NCI-H2196 (cell line): Measurements from ENCODE around the gene PKD1.

Source experiments
- DNase-seq: peaks from one replicate; lab custom pipeline; 2025; ENCODE audit not compliant: unreplicated experiment; lab: John Stamatoyannopoulos, UW

The PKD1 gene

DNA sequence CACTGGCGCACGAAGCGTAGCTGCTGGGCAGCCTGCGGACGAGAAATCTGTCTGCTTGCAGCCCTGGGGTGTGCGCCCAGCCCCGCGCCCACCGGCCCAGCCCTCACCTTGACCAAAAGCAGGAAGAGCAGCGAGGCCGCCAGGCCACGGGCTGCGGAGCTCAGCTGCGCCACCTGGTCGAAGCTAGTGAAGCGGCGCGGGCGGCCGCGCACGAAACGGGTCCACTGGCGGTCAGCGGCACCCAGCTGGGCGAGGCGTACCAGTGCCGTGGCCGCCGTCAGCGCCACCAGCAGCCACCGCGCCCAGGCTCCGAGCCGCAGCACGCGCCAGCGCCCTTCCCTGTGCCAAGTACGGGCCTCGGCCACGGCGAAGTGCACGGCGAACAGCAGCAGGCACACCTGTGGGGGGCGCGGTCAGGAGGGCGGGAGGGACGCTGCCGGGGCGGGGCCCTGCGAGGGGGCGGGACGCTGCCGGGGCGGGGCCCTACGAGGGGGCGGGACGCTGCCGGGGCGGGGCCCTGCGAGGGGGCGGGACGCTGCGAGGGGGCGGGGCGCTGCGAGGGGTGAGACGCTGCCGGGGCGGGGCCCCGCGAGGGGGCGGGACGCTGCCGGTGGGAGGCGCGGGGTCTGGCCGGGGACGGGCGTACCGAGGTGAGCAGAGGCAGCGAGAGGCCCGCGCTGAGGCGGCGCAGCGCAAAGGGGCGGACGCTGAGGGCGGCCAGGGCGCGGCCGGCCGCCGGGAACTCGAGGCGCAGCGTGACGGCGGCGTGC lies 44.7 kb downstream of the PKD1 start:
- DNase-seq, result peak; percentile 79

DNA sequence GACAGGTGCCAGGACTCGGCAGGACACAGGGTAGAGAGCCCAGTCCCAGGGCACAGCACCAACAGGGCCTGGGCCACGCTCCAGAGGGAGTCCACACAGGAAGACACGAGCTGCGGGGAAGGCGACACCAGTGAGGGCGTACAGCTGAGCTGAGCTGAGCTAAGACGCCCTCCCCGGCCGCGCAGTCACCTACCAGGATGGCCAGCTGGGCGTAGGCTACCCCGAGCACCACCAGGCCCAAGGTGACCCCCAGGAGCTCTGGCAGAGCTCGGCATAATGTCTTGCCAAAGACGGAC lies 45.3 kb downstream of the PKD1 start:
- DNase-seq, result no peak

DNA sequence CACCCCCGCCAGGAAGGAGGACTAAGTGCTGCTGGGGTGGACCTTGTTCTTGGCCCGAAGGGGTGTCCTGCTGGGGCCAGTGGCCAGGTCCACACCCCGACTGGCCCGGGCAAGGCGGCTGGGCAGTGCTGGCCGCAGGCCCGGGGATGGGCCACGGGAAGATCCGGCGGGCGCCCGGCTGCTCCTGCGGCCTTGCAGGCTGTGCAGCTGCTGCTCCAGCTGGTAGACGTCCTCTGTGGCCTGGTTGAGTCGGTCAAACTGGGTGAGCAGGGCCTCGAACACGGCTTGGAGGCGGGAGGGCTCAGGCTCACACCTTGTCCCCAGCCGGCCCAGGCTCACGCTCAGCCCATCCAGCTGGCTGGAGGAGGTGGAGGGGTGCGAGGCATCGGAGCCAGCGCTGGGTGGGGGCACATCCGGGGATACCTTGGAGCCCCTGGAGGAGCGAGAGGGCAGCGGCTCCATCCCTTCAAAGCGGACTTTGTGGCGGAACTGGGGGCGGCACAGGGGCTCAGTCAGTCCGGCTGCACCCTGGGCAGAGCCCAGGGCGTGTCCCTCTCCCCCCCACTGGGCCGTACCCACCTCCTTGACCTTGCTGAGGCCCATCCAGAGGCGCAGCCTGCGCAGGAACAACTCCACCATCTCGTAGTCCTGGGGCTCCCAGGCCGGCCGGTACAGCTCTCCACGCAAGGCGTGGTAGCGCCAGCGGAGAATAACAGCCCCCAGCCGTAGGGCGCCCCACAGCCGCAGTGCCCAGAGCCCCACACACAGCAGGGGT lies 45.8 kb downstream of the PKD1 start:
- no peak for DNase-seq

DNA sequence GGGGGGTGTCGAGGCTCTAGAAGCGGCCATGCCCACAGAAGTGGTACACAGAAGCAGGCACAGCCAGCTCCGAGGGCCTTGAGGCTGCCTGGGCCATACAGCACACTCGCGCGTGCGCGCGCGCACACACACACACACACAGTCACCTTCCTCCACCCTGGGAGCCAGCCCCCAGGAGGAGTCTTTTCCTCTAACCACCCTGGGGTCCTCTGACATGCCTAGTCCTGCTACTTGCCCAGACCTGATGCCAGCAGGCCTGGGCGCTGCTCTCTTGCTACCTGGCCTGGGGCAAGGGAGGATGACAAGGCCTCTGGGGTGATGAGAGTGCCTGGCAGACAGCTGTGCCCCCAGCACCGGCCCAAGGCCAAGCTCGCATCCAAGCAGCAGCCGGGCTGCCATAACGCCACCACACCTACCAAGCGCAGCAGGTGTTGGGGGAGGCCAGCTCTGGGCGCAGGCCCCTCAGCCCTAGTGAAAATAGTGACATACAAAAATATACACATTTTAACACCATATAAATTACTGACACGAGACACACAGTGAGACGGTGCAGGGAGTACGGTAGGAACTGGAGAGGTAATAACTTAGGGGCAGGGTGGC lies 46.8 kb downstream of the PKD1 start:
- DNase-seq, result no peak

DNA sequence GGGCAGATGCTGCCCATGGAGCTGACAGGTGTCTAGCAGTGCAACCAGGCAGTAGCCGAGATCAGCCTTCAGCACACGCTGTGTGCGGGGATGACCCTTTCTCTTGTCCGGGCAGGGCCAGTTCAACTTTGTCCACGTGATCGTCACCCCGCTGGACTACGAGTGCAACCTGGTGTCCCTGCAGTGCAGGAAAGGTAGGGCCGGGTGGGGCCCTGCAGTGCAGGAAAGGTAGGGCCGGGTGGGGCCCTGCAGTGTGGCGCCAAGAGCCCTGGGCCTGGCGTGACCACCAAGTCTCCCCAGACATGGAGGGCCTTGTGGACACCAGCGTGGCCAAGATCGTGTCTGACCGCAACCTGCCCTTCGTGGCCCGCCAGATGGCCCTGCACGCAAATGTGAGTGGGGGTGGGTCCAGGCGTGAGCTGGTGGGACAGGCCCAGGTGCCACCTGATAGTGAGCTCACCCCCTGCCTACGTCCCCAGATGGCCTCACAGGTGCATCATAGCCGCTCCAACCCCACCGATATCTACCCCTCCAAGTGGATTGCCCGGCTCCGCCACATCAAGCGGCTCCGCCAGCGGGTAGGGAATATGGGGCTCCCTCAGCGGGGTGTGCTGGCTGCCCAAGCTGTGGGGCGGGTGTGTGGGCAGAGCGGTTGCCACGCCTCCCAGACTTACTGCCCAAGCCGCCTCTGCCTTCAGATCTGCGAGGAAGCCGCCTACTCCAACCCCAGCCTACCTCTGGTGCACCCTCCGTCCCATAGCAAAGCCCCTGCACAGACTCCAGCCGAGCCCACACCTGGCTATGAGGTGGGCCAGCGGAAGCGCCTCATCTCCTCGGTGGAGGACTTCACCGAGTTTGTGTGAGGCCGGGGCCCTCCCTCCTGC lies 47.7 kb downstream of the PKD1 start:
- no peak for DNase-seq

DNA sequence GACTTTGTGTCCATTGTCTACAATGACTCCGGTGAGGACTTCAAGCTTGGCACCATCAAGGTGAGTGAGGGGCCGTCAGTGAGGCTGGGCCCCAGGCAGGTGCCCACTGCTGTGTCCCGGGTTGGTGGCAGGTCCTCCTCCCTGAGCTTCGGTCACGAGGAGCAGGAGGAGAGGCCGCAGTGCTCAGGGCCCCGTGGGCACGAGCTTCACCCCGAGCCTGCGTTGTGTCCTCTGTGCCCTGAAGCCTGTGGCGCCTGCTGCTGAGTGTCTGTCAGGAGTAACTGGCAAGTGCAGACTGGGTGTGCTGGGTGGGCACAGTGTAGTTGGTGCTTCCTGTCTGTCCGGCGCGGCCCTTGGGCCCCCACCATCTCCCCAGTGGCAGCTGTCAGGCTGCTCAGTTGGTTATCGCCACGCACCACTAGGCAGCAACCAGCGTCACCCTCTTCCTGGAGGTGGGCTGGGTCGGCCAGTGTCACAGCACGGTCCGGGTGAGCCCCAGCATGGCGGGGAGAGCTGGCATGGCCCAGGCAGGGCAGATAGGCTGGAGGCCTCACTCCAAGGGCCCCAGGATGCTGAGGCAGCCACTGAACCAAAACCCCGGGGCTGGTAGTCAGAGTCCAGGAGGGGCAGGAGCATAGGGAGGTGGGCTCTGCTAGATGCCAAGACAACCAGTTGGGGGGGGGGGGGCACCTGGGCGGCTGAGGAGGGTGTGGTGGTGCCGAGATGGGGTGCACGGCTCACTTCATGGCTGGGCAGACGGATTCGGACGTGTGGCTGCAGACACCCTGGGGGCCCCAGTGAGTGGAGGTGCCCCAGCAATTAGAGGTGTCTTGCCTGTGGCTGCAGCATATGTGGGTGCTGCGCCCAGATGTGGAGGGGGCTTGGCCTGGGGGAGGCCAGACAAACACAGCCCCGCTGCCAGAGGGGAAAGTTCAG lies 48.6 kb downstream of the PKD1 start:
- no peak for DNase-seq

DNA sequence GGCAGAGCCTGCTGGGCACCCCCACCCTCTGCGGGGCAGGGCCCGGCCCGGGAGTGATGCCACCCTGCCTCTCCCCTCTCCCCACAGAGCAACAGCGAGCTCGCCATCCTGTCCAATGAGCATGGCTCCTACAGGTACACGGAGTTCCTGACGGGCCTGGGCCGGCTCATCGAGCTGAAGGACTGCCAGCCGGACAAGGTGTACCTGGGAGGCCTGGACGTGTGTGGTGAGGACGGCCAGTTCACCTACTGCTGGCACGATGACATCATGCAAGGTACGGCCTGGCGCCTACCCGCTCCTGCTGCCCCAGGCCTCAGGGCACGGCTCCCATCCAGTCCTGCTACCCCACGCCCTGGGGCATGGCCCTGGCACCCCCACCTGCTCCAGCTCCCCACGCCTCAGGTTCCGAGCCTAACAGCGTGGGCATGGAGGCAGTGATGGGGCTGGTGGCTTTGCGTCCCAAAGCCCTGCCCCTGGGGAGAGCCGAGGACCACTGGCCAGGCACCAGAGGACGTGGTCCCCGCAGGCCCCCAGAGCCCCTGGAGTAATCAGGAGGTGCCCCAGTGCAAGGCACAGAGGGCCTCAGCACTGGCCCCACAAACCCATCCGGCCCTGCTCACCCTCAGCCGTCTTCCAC lies 49.5 kb downstream of the PKD1 start:
- DNase-seq, result no peak

DNA sequence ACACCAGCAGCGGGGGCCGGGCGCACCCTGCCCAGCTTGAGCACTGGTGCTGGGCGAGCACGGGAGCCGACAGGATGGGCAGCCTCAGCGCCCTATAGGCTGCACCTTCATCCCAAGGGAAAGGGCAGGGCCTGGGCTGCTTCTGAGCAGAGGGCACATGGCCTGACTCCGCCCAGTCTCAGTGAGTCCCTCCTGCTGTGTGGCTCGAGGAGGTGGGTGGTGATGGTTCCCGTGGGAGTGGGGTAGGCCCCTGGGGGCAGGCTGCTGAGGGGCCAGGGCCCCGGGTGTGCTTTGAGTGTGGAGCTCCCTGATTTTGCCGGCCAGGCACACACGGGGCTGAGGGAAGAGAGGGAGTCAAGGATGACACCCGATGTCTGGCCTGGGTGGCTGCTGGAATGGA lies 50.0 kb downstream of the PKD1 start:
- DNase-seq, result no peak

DNA sequence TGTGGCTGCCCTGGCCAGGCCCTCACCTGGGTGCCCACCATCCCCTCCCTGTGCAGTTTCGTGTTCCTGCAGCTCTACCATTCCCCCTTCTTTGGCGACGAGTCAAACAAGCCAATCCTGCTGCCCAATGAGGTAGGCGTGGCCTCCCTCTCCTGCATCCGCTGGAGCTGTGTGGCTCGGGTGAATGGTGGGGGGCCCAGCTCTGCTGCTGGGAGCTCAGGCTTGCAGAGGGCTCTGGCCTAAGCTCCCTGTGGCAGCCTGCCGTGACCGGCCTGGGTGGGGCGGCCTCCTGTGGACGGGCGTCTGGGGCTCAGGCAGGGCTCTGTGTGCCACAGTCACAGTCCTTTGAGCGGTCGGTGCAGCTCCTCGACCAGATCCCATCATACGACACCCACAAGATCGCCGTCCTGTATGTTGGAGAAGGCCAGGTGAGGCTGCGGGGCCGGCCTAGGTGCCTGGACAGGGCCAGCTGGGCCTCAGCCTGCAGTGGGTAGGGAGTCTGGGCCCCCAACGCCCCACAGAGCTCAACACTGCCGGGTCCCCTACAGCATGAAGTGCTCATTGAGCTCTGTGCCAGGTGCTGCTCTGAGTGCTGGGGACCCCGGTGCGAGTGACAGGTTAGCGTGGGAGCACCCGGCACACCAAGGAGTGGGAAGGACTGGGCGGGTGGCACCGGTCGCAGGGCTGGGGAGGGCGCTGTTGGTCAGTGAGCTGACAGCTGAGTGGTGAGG lies 50.6 kb downstream of the PKD1 start:
- DNase-seq, result no peak

DNA sequence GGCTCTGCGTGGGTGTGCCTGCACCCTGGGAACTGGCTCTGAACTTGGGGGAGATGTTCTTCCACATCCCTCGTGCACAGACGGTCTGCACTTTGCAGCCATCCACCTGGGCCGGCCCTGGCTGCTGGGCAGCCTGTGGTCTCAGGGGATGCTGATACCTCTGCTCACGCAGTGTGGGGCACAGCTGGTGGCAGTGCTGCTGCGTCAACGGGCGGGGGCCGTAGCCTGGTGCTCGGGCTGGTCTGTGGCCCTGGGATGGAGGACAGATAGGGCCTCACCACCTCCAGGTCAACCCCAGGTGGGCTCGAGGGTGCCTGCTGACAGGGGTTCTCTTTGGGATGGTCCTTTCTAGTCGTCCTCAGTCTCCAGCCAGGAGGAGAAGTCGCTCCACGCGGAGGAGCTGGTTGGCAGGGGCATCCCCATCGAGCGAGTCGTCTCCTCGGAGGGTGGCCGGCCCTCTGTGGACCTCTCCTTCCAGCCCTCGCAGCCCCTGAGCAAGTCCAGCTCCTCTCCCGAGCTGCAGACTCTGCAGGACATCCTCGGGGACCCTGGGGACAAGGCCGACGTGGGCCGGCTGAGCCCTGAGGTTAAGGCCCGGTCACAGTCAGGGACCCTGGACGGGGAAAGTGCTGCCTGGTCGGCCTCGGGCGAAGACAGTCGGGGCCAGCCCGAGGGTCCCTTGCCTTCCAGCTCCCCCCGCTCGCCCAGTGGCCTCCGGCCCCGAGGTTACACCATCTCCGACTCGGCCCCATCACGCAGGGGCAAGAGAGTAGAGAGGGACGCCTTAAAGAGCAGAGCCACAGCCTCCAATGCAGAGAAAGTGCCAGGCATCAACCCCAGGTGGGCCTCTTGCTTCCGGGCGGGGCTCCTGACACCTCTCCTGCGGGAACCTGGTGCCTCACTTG lies 51.6 kb downstream of the PKD1 start:
- DNase-seq, result no peak

DNA sequence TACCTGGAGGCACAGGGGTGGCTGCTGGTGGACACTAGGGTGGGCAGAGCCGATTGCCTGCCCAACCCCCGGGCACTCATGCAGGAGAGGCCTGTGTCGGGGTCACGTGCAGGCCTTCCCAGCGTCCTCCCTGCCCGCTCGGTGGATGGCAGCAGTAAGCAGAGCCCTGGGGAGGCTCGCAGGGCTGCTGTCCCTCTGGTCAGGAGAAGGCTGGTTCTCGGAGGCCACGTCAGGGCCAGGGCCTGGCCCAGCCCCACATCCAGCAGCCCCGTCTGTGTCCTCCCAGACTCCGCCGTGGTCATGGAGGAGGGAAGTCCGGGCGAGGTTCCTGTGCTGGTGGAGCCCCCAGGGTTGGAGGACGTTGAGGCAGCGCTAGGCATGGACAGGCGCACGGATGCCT lies 52.3 kb downstream of the PKD1 start:
- no peak for DNase-seq

DNA sequence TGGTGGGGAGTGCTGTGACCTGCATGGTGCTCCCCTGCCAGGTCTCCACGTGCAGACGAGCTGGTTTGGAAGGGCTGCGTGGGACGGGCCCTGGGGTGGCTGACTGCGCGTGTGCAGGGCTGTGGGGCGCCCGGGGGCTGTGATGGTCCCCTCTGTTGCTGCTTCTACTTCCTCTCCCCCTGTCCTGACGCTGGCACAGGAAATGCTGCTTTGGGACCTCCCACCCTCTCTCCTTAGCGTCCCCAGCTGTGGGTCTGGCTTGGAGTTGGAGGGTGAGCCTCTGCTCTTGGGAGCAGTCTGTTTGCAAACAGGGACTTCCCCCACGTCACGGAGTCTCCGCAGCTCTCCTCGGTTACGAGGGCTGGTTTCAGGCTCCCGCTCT lies 52.7 kb downstream of the PKD1 start:
- no peak for DNase-seq

DNA sequence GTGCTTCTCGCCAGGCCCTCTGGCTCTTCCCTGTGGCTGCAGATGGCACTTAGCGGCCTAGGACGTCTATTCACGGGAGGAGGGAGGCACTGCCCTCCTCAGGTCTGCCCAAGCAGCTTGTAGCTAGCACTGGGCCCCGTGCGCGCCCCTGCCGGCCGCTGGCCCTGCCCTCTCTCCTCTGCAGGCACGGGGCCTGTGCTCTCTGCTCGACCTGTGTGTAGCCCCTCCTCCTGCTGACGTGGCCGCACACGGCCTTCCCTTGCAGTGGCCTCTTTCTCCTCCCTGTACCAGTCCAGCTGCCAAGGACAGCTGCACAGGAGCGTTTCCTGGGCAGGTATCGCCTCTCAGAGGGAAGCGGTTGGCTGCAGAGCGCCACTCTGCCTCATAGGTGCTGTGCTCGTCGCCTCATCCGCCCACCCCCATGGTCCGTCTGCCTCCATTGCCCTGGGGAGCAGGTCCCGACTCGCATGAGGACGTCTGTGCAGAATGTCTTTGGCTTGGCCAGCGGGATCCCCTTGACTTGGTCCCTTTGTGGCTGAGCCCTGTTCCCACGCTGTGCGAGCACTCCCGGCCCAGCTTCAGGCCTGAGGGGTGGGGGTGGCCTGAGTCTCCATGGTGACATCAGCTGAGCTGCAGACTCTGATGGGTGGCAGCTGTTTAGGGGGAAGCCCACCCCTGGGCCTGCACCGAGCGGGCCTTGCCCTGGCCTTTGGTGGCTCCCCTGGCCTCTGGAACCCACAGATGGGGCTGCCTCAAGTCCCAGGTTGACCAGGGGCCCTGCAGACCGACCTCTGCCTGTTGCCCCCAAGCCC lies 53.3 kb downstream of the PKD1 start:
- DNase-seq, result peak; percentile 97

DNA sequence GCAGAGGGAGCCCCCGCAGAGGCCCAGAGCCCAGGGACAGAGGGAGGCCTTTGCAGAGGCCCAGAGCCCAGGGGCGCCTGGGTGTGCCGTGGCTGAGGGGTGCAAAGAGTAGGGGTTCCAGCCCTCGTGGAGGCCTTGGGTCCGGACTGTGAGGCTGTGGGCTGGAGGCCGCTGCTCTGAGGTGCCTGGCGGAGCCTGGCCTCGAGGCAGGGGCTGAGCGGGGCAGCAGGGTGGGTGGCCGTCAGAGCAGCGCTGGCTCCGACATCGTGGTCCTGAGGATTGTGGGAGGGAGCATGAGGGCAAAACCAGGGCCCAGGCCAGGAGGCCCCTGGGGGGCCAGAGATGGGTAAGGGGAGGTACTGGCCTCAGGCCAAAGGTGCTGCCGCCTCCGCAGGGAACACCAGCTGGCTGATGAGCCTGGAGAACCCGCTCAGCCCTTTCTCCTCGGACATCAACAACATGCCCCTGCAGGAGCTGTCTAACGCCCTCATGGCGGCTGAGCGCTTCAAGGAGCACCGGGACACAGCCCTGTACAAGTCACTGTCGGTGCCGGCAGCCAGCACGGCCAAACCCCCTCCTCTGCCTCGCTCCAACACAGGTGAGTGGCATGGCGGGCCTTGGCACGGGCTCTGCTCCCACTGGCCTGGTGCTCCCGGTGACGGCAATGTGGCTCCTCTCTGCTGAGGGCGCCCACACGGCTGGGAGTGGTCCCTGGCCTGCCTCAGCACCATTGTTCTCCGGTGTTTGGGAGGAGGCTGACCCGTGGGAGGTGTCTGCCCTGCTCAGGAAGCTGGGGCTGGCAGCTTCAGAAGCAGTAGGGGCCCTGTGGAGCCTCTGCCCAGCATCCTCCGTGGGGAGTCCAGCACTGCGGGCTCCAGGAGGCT lies 54.3 kb downstream of the PKD1 start:
- no peak for DNase-seq

DNA sequence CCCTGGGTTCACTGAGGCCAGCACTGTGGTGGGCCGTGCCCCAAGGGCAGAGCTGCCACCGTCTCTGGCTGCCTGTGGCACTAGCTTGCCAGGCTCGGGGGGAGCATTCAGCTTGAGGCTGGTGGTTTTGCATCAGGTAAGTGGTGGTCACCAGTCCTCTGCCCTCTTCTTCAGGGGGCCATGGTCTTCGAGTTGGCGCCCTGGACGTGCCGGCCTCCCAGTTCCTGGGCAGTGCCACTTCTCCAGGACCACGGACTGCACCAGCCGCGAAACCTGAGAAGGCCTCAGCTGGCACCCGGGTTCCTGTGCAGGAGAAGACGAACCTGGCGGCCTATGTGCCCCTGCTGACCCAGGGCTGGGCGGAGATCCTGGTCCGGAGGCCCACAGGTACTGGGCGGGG lies 55.7 kb downstream of the PKD1 start:
- DNase-seq, result no peak

DNA sequence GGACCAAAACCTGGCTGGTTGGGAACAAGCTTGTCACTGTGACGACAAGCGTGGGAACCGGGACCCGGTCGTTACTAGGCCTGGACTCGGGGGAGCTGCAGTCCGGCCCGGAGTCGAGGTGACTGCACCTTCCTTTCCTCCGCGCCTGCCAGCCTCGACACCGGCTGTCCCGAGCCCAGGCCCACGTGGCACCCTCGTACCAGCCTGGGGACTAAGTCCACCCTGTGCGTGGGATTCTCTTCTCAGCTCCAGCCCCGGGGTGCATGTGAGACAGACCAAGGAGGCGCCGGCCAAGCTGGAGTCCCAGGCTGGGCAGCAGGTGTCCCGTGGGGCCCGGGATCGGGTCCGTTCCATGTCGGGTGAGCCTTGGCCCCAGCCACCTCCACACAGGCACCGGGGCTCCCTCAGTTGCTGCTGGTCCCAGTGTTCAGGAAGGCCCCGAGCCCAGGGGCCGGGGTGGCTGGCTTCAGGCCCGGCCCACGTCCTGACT lies 56.3 kb downstream of the PKD1 start:
- DNase-seq, result no peak
